ENCODE results near the gene ZMYND11. TPM values are rescaled to one million over a fixed set of nuclear protein-coding genes. Genes with fewer than 3 reads are reported as not detected.

ZMYND11 gene
- polyA plus RNA-seq, 1 donor (not counting 4 experiments of a cell fraction or from before 2014, with no cell fraction given): 36.1 TPM

DNA sequence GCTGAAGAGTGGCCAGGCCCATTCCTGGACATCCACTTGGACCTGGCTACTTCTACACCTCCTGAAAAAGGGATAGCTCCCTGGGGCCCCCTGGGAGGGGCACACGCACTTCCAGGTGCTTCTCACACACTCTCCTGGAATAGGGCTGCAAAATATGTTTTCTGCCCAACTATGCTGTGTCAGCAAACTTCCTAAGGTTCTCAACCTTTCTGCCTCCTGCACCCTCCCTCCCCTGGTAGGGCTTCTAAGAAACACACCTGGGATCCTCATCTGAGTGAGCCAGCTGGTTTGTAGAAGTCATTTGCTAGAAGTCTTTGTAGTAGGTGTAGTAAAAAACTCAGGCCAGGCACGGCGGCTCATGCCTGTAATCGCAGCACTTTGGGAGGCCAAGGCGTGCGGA is 136.5 kb downstream of the ZMYND11 start:
- Histone ChIP-seq H2AFZ (ENCODE audit: control insufficient read depth, low read length) (no peak overlapping the region), H3K36me3 (ENCODE audit: control insufficient read depth in 2 of 2, extremely low read depth in 1 of 2, insufficient read depth in 2 of 2, low read length in 2 of 2) (no peaks in the 10 kb centered on the region), H3K27me3 (ENCODE audit: control insufficient read depth, extremely low read depth, insufficient read depth, low read length) (no peaks in the 10 kb centered on the region), H3K4me1 (ENCODE audit: control insufficient read depth, extremely low read depth, insufficient read depth, low read length) (no peaks in the 10 kb centered on the region), H3K79me2 (ENCODE audit: control insufficient read depth, insufficient read depth, low read length) (no peaks in the 10 kb centered on the region), H3K27ac (ENCODE audit: control insufficient read depth, insufficient read depth, low read length) (no peak overlapping the region), H3K9ac (ENCODE audit: control insufficient read depth, extremely low read depth, insufficient read depth, low read length) (no peak overlapping the region), H3K9me1 (ENCODE audit: control insufficient read depth, extremely low read depth, insufficient read depth, low read length) (no peaks in the 10 kb centered on the region), H3K4me3 (ENCODE audit: control insufficient read depth in 2 of 3, extremely low read depth in 1 of 3, insufficient read depth in 2 of 3, low read depth in 1 of 3, low read length in 3 of 3) (no peak overlapping the region), H3K9me3 (ENCODE audit: control insufficient read depth, low read depth, low read length) (no peaks in the 10 kb centered on the region), H3K4me2 (ENCODE audit: control insufficient read depth, extremely low read depth, insufficient read depth, low read depth, low read length) (no peak overlapping the region), H4K20me1 (ENCODE audit: control insufficient read depth, extremely low read depth, insufficient read depth, low read length) (no peaks in the 10 kb centered on the region)
- TF ChIP-seq EZH2 (IDR thresholded peaks at IDR 0.05; ENCODE audit: low read length): no peak
- dilution Hi-C loops (cut with MboI; ENCODE audit: extremely low pct_ligation_motif_present, low sequenced_read_pairs): no loop called here
- DNase-seq (ENCODE audit: low read depth, low spot score) (no peak), FAIRE-seq (no peak)

DNA sequence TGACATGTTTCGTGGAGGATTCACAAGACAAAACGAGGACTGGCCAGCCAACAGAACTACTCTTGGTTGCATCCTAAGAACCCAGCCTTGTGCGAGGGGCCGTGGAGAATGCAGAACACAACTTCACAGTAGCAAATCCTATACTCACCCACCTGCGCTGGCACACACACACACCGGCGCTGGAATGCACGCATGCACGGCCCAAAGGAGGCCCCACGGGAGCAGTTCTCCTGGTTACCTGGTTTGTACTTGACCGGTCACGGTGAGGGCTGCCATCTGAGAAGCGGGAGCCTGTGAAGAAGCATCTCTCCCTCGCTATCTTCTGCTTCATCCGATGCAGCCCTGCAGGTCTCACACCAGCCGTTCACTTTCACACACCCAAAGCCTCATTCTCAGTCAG is 137.8 kb downstream of the ZMYND11 start:
- H3K4me3 ChIP-seq (ENCODE audit: control insufficient read depth in 2 of 3, extremely low read depth in 1 of 3, insufficient read depth in 2 of 3, low read depth in 1 of 3, low read length in 3 of 3): no peak overlapping the region
- no peak overlapping the region for H3K4me2 ChIP-seq (ENCODE audit: control insufficient read depth, extremely low read depth, insufficient read depth, low read depth, low read length)
- DNase-seq (ENCODE audit: low read depth, low spot score) (no peak), FAIRE-seq (no peak)
- no peak for TF ChIP-seq EZH2 (IDR thresholded peaks at IDR 0.05; ENCODE audit: low read length)
- TF ChIP-seq, protein P1, sequence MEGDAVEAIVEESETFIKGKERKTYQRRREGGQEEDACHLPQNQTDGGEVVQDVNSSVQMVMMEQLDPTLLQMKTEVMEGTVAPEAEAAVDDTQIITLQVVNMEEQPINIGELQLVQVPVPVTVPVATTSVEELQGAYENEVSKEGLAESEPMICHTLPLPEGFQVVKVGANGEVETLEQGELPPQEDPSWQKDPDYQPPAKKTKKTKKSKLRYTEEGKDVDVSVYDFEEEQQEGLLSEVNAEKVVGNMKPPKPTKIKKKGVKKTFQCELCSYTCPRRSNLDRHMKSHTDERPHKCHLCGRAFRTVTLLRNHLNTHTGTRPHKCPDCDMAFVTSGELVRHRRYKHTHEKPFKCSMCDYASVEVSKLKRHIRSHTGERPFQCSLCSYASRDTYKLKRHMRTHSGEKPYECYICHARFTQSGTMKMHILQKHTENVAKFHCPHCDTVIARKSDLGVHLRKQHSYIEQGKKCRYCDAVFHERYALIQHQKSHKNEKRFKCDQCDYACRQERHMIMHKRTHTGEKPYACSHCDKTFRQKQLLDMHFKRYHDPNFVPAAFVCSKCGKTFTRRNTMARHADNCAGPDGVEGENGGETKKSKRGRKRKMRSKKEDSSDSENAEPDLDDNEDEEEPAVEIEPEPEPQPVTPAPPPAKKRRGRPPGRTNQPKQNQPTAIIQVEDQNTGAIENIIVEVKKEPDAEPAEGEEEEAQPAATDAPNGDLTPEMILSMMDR (optimal IDR thresholded peaks at IDR 0.05 in 1 of 3, IDR thresholded peaks at IDR 0.05 in 1 of 3, conservative IDR thresholded peaks at IDR 0.05 in 1 of 3; ENCODE audit: extremely low read depth in 1 of 3, insufficient read depth in 2 of 3, low read length in 3 of 3): no peak
- no peak overlapping the region for H3K9ac ChIP-seq (ENCODE audit: control insufficient read depth, extremely low read depth, insufficient read depth, low read length)
- H3K27ac ChIP-seq (ENCODE audit: control insufficient read depth, insufficient read depth, low read length): no peak overlapping the region
- no peak overlapping the region for H2AFZ ChIP-seq (ENCODE audit: control insufficient read depth, low read length)
- no peaks in the 10 kb centered on the region for H3K4me1 ChIP-seq (ENCODE audit: control insufficient read depth, extremely low read depth, insufficient read depth, low read length)
- H3K9me1 ChIP-seq (ENCODE audit: control insufficient read depth, extremely low read depth, insufficient read depth, low read length): no peaks in the 10 kb centered on the region
- no peaks in the 10 kb centered on the region for H3K36me3 ChIP-seq (ENCODE audit: control insufficient read depth in 2 of 2, extremely low read depth in 1 of 2, insufficient read depth in 2 of 2, low read length in 2 of 2)
- no peaks in the 10 kb centered on the region for H3K9me3 ChIP-seq (ENCODE audit: control insufficient read depth, low read depth, low read length)
- H4K20me1 ChIP-seq (ENCODE audit: control insufficient read depth, extremely low read depth, insufficient read depth, low read length): no peaks in the 10 kb centered on the region
- H3K79me2 ChIP-seq (ENCODE audit: control insufficient read depth, insufficient read depth, low read length): no peaks in the 10 kb centered on the region
- no peaks in the 10 kb centered on the region for H3K27me3 ChIP-seq (ENCODE audit: control insufficient read depth, extremely low read depth, insufficient read depth, low read length)
- dilution Hi-C loops (cut with MboI; ENCODE audit: extremely low pct_ligation_motif_present, low sequenced_read_pairs): no loop called here

GRCh38 chr10:274866-275265 is 139.6 kb downstream of the ZMYND11 start:
- Histone ChIP-seq H3K9me3 (ENCODE audit: control insufficient read depth, low read depth, low read length) (no peaks in the 10 kb centered on the region), H3K9me1 (ENCODE audit: control insufficient read depth, extremely low read depth, insufficient read depth, low read length) (no peaks in the 10 kb centered on the region), H4K20me1 (ENCODE audit: control insufficient read depth, extremely low read depth, insufficient read depth, low read length) (no peaks in the 10 kb centered on the region), H3K9ac (ENCODE audit: control insufficient read depth, extremely low read depth, insufficient read depth, low read length) (no peak overlapping the region), H3K4me3 (ENCODE audit: control insufficient read depth in 2 of 3, extremely low read depth in 1 of 3, insufficient read depth in 2 of 3, low read depth in 1 of 3, low read length in 3 of 3) (no peak overlapping the region), H3K27ac (ENCODE audit: control insufficient read depth, insufficient read depth, low read length) (no peak overlapping the region), H3K4me2 (ENCODE audit: control insufficient read depth, extremely low read depth, insufficient read depth, low read depth, low read length) (no peak overlapping the region), H3K36me3 (ENCODE audit: control insufficient read depth in 2 of 2, extremely low read depth in 1 of 2, insufficient read depth in 2 of 2, low read length in 2 of 2) (no peaks in the 10 kb centered on the region), H3K79me2 (ENCODE audit: control insufficient read depth, insufficient read depth, low read length) (no peaks in the 10 kb centered on the region), H2AFZ (ENCODE audit: control insufficient read depth, low read length) (no peak overlapping the region), H3K4me1 (ENCODE audit: control insufficient read depth, extremely low read depth, insufficient read depth, low read length) (no peaks in the 10 kb centered on the region), H3K27me3 (ENCODE audit: control insufficient read depth, extremely low read depth, insufficient read depth, low read length) (no peaks in the 10 kb centered on the region)
- TF ChIP-seq EZH2 (IDR thresholded peaks at IDR 0.05; ENCODE audit: low read length): no peak
- TF ChIP-seq, protein P1 (optimal IDR thresholded peaks at IDR 0.05 in 1 of 3, IDR thresholded peaks at IDR 0.05 in 1 of 3, conservative IDR thresholded peaks at IDR 0.05 in 1 of 3; ENCODE audit: extremely low read depth in 1 of 3, insufficient read depth in 2 of 3, low read length in 3 of 3): no peak
- dilution Hi-C loops (cut with MboI; ENCODE audit: extremely low pct_ligation_motif_present, low sequenced_read_pairs): no loop called here
- no peak for DNase-seq (ENCODE audit: low read depth, low spot score)
- no peak for FAIRE-seq

Measured in keratinocyte (primary cell).